ENCODE measurements around the gene NRDE2.

The NRDE2 gene

GRCh38 chr14:90268420-90268819, 63.3 kb downstream of the NRDE2 start:
- Histone ChIP-seq H2AFZ (ENCODE audit: low read depth, low read length, severe bottlenecking) (no peak overlapping the region), H3K9me3 (ENCODE audit: insufficient read depth, low read length) (no peaks in the 10 kb centered on the region), H3K4me2 (ENCODE audit: low read depth, low read length, poor library complexity, severe bottlenecking) (no peak overlapping the region), H3F3A (ENCODE audit: insufficient read depth) (no peaks in the 10 kb centered on the region), H3K27ac (ENCODE audit: low read depth, low read length) (no peak overlapping the region), H3K9me2 (replicated peaks; ENCODE audit: insufficient read depth, low read length) (no peaks in the 10 kb centered on the region), H3K27me3 (ENCODE audit: low read length) (no peaks in the 10 kb centered on the region), H4K20me1 (ENCODE audit: low read depth, low read length) (no peaks in the 10 kb centered on the region), H3K9ac (ENCODE audit: low read length) (no peak overlapping the region), H3K36me3 (ENCODE audit: low read length) (peaks cover 24% of the 10 kb centered on the region; the same call in 1 of the 2 replicates), H3K79me2 (ENCODE audit: insufficient read depth, low read length) (no peaks in the 10 kb centered on the region), H3K4me3 (ENCODE audit: insufficient read depth, low read length, poor library complexity, severe bottlenecking) (no peak overlapping the region)
- TF ChIP-seq CTCF (IDR thresholded peaks at IDR 0.05; ENCODE audit: insufficient read depth, low read length, poor library complexity, severe bottlenecking) (no peak), EZH2phosphoT487 (conservative IDR thresholded peaks at IDR 0.05; ENCODE audit: low read length) (no peak)

- H3K27ac ChIP-seq (ENCODE audit: low read depth, low read length), result no peak overlapping the region
- H3K27me3 ChIP-seq (ENCODE audit: low read length), result no peaks in the 10 kb centered on the region
- no peak for TF ChIP-seq EZH2phosphoT487 (conservative IDR thresholded peaks at IDR 0.05; ENCODE audit: low read length)
- no peak for TF ChIP-seq CTCF (IDR thresholded peaks at IDR 0.05; ENCODE audit: insufficient read depth, low read length, poor library complexity, severe bottlenecking)
- H3K79me2 ChIP-seq (ENCODE audit: insufficient read depth, low read length), result no peaks in the 10 kb centered on the region
- no peak overlapping the region for H2AFZ ChIP-seq (ENCODE audit: low read depth, low read length, severe bottlenecking)
- H3K9me3 ChIP-seq (ENCODE audit: insufficient read depth, low read length), result no peaks in the 10 kb centered on the region
- H3K4me3 ChIP-seq (ENCODE audit: insufficient read depth, low read length, poor library complexity, severe bottlenecking), result no peak overlapping the region
- H3F3A ChIP-seq (ENCODE audit: insufficient read depth), result peaks cover 3% of the 10 kb centered on the region; the same call in 1 of the 2 replicates
- no peaks in the 10 kb centered on the region for H3K9me2 ChIP-seq (replicated peaks; ENCODE audit: insufficient read depth, low read length)
- H4K20me1 ChIP-seq (ENCODE audit: low read depth, low read length), result no peaks in the 10 kb centered on the region
- H3K4me2 ChIP-seq (ENCODE audit: low read depth, low read length, poor library complexity, severe bottlenecking), result no peak overlapping the region
- H3K36me3 ChIP-seq (ENCODE audit: low read length), result peaks cover 19% of the 10 kb centered on the region; the same call in 1 of the 2 replicates
- no peak overlapping the region for H3K9ac ChIP-seq (ENCODE audit: low read length)
Measured at GRCh38 chr14:90266441-90267154, 65.1 kb downstream of the NRDE2 start.

GRCh38 chr14:90263748-90264449, 67.8 kb downstream of the NRDE2 start:
- H3K36me3 ChIP-seq (ENCODE audit: low read length), result peaks cover 20% of the 10 kb centered on the region; the same call in 1 of the 2 replicates
- no peak overlapping the region for H3K4me2 ChIP-seq (ENCODE audit: low read depth, low read length, poor library complexity, severe bottlenecking)
- H3K9ac ChIP-seq (ENCODE audit: low read length), result no peak overlapping the region
- peaks cover 4% of the 10 kb centered on the region for H3K79me2 ChIP-seq (ENCODE audit: insufficient read depth, low read length)
- no peaks in the 10 kb centered on the region for H4K20me1 ChIP-seq (ENCODE audit: low read depth, low read length)
- no peak overlapping the region for H2AFZ ChIP-seq (ENCODE audit: low read depth, low read length, severe bottlenecking)
- peaks cover 3% of the 10 kb centered on the region; the same call in 1 of the 2 replicates for H3F3A ChIP-seq (ENCODE audit: insufficient read depth)
- H3K27me3 ChIP-seq (ENCODE audit: low read length), result no peaks in the 10 kb centered on the region
- H3K9me2 ChIP-seq (replicated peaks; ENCODE audit: insufficient read depth, low read length), result no peaks in the 10 kb centered on the region
- H3K9me3 ChIP-seq (ENCODE audit: insufficient read depth, low read length), result no peaks in the 10 kb centered on the region
- no peak overlapping the region for H3K4me3 ChIP-seq (ENCODE audit: insufficient read depth, low read length, poor library complexity, severe bottlenecking)
- H3K27ac ChIP-seq (ENCODE audit: low read depth, low read length), result no peak overlapping the region
- TF ChIP-seq EZH2phosphoT487 (conservative IDR thresholded peaks at IDR 0.05; ENCODE audit: low read length) (no peak), CTCF (IDR thresholded peaks at IDR 0.05; ENCODE audit: insufficient read depth, low read length, poor library complexity, severe bottlenecking) (no peak)
